T-helper 1 cell treated with Interleukin-12 subunit alpha and Interleukin-12 subunit beta and Interleukin-4 antibody, amounts not matched to agents 30 μg/mL and 1 μg/mL, for 36 hours (primary cell): ENCODE measurements around the gene LCE3C.
"Not testable (repeated sequence)": the region's sequence is repeated elsewhere in the genome, so short reads cannot be mapped to it uniquely, and the experiment has no call there.

ENCODE experiments used
- H3K27ac Mint-ChIP-seq: one replicate; pipeline ENCODE4 v1.8.0; 2021; ENCODE audit warnings: mild to moderate bottlenecking, mixed read lengths
- H3K27me3 Mint-ChIP-seq: one replicate; pipeline ENCODE4 v1.8.0; 2021; ENCODE audit warnings: low read depth, mixed read lengths
- H3K36me3 Mint-ChIP-seq: one replicate; pipeline ENCODE4 v1.8.0; 2021; ENCODE audit warnings: low read depth, mixed read lengths
- H3K4me1 Mint-ChIP-seq: one replicate; pipeline ENCODE4 v1.8.0; 2021; ENCODE audit warnings: low read depth, mixed read lengths
- H3K4me3 Mint-ChIP-seq: one replicate; pipeline ENCODE4 v1.8.0; 2021; ENCODE audit warnings: mild to moderate bottlenecking, moderate library complexity, mixed read lengths
- H3K9me3 Mint-ChIP-seq: one replicate; pipeline ENCODE4 v1.8.0; 2021; ENCODE audit warnings: mixed read lengths

Gene LCE3C, protein sequence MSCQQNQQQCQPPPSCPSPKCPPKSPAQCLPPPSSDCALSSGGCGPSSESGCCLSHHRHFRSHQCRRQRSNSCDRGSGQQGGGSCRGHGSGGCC

DNA sequence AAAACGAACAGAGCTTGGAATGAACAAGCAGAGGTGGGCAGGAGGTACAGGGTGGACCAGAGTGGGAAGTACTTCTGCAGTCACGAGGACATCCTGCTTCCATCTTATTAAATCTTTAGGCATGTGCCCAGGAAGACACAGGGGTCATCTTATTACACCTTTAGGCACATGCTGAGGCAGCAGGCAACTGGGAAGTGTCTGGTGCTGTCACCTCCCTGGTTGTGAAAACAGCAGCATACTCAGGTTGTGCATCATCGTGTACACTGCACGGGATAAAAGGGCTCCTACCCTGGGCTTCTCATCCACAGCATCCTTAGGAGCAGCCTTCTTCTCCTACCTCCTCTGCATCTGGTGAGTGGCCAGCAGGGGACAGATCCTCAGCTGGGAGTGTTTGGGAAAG is at the start of gene LCE3C:
TSS of gene LCE3C (plus strand) at position 301 of the 400 bp plus-strand sequence. CDS start 498 bp downstream, outside the sequence.
- Mint-ChIP-seq H3K4me1 (no peaks in the 10 kb centered on the region), H3K4me3 (no peak within 1 kb of the TSS), H3K36me3 (no peaks in the 10 kb centered on the region), H3K27me3 (no peaks in the 10 kb centered on the region), H3K9me3 (no peaks in the 10 kb centered on the region), H3K27ac (no peak within 1 kb of the TSS)

DNA sequence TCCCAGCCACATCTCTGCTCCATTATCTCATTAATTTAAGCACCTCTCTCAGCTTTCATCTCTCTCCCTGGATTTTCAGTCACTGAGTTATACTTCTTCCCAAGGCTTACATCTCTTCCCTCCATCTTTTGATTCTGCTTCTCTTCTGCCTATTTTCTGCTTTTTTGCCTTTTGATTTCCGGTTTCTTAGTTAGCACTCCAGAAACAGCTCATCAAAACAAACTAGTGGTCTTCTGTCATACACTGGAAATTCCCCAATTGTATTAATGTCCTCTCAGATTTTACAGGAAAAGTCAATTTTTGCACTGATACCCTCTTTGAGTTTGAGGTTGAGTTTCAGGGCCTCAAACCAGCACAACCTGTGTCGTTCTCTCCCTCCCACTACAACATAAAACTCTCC is 34.9 kb upstream of the LCE3C start:
- no peak overlapping the region for H3K4me3 Mint-ChIP-seq
- no peak overlapping the region for H3K27ac Mint-ChIP-seq
- peaks cover 2% of the 10 kb centered on the region for H3K4me1 Mint-ChIP-seq
- peaks cover 5% of the 10 kb centered on the region for H3K27me3 Mint-ChIP-seq
- H3K36me3 Mint-ChIP-seq: no peaks in the 10 kb centered on the region
- peaks cover 4% of the 10 kb centered on the region for H3K9me3 Mint-ChIP-seq

GRCh38 chr1:152565535-152566215 is 34.4 kb upstream of the LCE3C start:
- Mint-ChIP-seq H3K4me1 (peaks cover 2% of the 10 kb centered on the region), H3K27me3 (peaks cover 5% of the 10 kb centered on the region), H3K36me3 (no peaks in the 10 kb centered on the region)

GRCh38 chr1:152566681-152567080 is 33.4 kb upstream of the LCE3C start, which contains the start of gene LCE3E:
TSS of gene LCE3E (minus strand) at chr1:152566780. CDS start at chr1:152566208, 572 bp downstream.
- Mint-ChIP-seq H3K4me1 (peaks cover 2% of the 10 kb centered on the region), H3K27me3 (peaks cover 9% of the 10 kb centered on the region), H3K9me3 (peaks cover 7% of the 10 kb centered on the region), H3K27ac (no peak within 1 kb of the TSS), H3K36me3 (no peaks in the 10 kb centered on the region), H3K4me3 (no peak within 1 kb of the TSS)

More at GRCh38 chr1:152565535-152566215, 34.4 kb upstream of the LCE3C start:
- Mint-ChIP-seq H3K27ac (no peak overlapping the region), H3K9me3 (peaks cover 4% of the 10 kb centered on the region), H3K4me3 (no peak overlapping the region)

DNA sequence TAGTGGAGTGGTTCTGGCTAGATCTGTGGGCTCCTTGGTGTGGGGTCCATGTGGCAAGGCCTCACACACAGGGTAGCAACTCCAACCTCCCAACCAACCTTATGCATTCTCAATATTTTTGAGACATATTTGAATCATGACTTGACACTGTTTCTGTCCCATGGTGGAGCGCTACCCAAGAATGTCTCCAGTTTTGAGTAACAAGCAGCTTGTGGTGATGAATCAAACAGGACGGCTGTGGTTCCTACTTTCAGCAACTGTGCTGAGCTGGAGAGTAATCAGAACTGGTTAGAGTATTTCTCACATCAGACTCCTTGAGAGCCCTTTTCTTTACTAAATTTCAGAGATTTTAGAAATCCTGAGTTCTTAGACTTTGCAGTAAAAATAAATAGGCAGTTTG is 22.9 kb upstream of the LCE3C start:
- peaks cover 8% of the 10 kb centered on the region for H3K27me3 Mint-ChIP-seq
- no peaks in the 10 kb centered on the region for H3K4me1 Mint-ChIP-seq
- H3K9me3 Mint-ChIP-seq: no peaks in the 10 kb centered on the region
- H3K27ac Mint-ChIP-seq: no peak overlapping the region
- no peak overlapping the region for H3K4me3 Mint-ChIP-seq
- no peaks in the 10 kb centered on the region for H3K36me3 Mint-ChIP-seq

DNA sequence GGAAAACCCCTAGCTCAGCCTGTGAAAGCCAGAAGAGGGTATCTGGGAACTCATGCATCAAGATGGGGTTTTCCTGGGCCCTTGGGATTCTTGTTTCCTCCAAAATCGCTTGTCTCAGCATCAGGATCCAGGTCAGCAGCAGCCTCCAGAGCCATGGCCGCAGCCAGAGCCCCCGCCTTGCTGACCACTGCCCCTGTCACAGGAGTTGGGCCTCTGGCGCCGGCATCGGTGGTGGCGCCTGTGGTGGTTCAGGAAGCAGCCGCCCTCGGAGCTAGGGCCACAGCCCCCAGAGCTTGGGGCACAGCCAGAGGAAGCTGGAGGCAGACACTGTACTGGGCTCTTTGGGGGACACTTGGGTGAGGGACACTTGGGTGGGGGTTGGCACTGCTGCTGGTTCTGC is 20.5 kb upstream of the LCE3C start:
- H3K4me3 Mint-ChIP-seq, H3K36me3 Mint-ChIP-seq, H3K9me3 Mint-ChIP-seq, H3K27ac Mint-ChIP-seq, H3K27me3 Mint-ChIP-seq, H3K4me1 Mint-ChIP-seq: not testable (repeated sequence)

DNA sequence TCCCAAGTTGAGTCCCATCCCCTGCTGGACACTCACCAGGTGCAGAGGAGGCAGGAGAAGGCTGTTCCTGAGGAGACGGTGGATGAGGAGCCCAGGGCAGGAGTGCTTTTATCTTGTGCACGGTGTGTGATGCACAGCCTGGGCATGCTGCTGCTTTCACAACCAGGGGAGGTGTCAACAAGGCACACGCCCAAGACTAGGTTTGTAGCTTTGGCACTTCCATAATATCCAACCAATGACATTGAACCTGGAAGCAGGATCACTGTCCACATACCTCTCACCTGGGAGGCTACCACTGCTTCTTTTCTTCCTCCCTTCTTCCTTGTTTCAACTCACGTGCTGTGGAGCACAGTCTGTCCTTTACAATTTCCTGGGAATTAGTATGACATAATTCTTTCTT is 19.6 kb upstream of the LCE3C start, which contains the start of gene LCE3D:
TSS of gene LCE3D (minus strand) at position 84 of the 400 bp plus-strand sequence. CDS start 580 bp downstream, outside the sequence.
- H3K4me3 Mint-ChIP-seq: no peak within 1 kb of the TSS
- H3K36me3 Mint-ChIP-seq: no peaks in the 10 kb centered on the region
- no peaks in the 10 kb centered on the region for H3K27me3 Mint-ChIP-seq
- H3K4me1 Mint-ChIP-seq: no peaks in the 10 kb centered on the region
- H3K27ac Mint-ChIP-seq: no peak within 1 kb of the TSS
- no peaks in the 10 kb centered on the region for H3K9me3 Mint-ChIP-seq

DNA sequence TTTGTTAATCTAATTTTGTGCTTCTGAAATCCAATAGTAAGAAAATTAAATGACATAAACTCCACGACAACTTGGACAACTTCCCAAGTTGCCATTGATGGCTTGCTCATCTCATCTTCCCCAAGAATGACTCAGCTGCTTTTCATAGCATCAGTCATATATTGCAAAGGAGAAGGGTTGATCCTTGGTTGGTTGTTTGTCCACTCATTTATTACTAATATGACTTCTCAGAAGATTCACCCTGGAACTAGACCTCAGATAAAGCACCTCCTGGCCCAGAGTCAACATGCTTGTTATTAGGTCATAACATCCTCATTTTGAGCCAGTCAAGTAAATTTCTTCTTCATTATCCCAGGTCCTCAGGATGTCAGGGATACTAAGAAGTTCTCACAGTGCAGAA is 17.4 kb upstream of the LCE3C start:
- no peak overlapping the region for H3K27ac Mint-ChIP-seq
- H3K27me3 Mint-ChIP-seq: no peaks in the 10 kb centered on the region
- H3K36me3 Mint-ChIP-seq: no peaks in the 10 kb centered on the region
- H3K9me3 Mint-ChIP-seq: no peaks in the 10 kb centered on the region
- no peak overlapping the region for H3K4me3 Mint-ChIP-seq
- H3K4me1 Mint-ChIP-seq: no peaks in the 10 kb centered on the region

DNA sequence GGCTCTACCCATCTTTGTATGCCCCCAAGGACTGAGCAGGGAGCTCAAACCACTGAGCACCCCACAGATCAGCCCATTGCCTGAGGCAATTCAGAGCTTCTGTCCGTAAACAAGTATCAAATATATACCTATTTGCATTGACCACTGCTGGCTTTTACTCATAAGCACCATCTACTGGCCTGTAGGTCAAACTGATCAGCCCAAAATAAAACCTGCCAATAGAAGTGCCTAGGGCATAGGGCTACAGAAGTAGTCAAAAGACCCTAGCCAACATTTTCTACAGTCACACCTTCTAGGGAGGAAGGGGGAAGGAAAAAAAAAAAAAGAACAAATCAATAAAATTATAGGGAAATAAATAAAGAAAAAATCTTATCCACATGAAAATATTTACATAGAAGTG is 14.4 kb upstream of the LCE3C start:
- no peaks in the 10 kb centered on the region for H3K9me3 Mint-ChIP-seq
- H3K4me1 Mint-ChIP-seq: no peaks in the 10 kb centered on the region
- H3K36me3 Mint-ChIP-seq: no peaks in the 10 kb centered on the region
- no peak overlapping the region for H3K27ac Mint-ChIP-seq
- no peaks in the 10 kb centered on the region for H3K27me3 Mint-ChIP-seq
- no peak overlapping the region for H3K4me3 Mint-ChIP-seq

GRCh38 chr1:152596986-152597385 is 3.0 kb upstream of the LCE3C start:
- Mint-ChIP-seq H3K4me1 (no peaks in the 10 kb centered on the region), H3K4me3 (no peak overlapping the region), H3K27ac (no peak overlapping the region), H3K36me3 (no peaks in the 10 kb centered on the region), H3K9me3 (no peaks in the 10 kb centered on the region), H3K27me3 (no peaks in the 10 kb centered on the region)

DNA sequence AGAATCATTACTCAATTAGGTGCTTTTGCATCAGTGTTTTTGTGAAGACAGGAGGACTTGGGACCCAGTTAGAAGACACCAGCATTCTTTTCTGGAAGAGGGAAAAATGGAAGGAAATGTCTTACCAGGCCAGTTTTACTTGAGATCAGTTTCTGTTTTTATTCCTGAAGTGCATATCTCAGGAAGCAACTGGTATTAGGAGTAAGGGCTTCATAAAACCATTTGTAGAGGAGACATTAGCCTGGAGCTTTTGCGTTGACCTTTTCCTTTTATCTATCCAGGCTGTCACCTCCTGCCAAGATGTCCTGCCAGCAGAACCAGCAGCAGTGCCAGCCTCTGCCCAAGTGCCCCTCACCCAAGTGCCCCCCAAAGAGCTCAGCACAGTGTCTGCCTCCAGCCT is 13.5 kb downstream of the LCE3C start, which contains the start of gene LCE3B:
TSS of gene LCE3B (plus strand) at position 301 of the 400 bp plus-strand sequence. CDS start at position 301, 0 bp downstream.
- H3K27me3 Mint-ChIP-seq: no peaks in the 10 kb centered on the region
- no peaks in the 10 kb centered on the region for H3K36me3 Mint-ChIP-seq
- no peak within 1 kb of the TSS for H3K27ac Mint-ChIP-seq
- no peak within 1 kb of the TSS for H3K4me3 Mint-ChIP-seq
- no peaks in the 10 kb centered on the region for H3K4me1 Mint-ChIP-seq
- peaks cover 3% of the 10 kb centered on the region for H3K9me3 Mint-ChIP-seq

DNA sequence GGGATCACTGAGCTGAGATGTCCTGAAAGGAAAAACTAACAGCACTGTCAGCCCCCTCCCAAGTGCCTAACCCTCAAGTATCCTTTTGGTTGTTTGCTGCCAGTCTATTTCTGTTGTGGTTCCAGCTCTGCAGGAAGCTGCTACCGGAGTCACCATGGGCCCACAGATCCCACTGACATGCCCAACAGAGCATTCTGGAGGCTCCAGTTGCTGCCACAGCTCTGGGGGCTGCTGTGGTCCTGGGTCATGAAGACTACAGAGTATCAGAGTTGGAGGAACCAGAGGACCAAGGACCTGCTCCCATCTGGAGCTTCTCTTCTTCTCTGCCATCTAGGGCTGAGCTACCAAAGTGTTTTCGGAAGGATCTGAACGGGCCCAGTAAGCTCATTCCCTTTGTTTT is 22.0 kb downstream of the LCE3C start:
- H3K4me1 Mint-ChIP-seq: peaks cover 3% of the 10 kb centered on the region
- H3K36me3 Mint-ChIP-seq: no peaks in the 10 kb centered on the region
- H3K27me3 Mint-ChIP-seq: no peaks in the 10 kb centered on the region
- H3K9me3 Mint-ChIP-seq: peaks cover 8% of the 10 kb centered on the region
- H3K4me3 Mint-ChIP-seq: no peak overlapping the region
- H3K27ac Mint-ChIP-seq: no peak overlapping the region

- peaks cover 4% of the 10 kb centered on the region for H3K27me3 Mint-ChIP-seq
- peaks cover 8% of the 10 kb centered on the region for H3K9me3 Mint-ChIP-seq
- H3K4me1 Mint-ChIP-seq: peaks cover 3% of the 10 kb centered on the region
- H3K4me3 Mint-ChIP-seq: no peak within 1 kb of the TSS
- H3K36me3 Mint-ChIP-seq: no peaks in the 10 kb centered on the region
- H3K27ac Mint-ChIP-seq: no peak within 1 kb of the TSS
Measured at GRCh38 chr1:152622803-152623202, 22.8 kb downstream of the LCE3C start, which contains the start of gene LCE3A. TSS of gene LCE3A (minus strand) at chr1:152623103. CDS start at chr1:152623103, 0 bp downstream.

DNA sequence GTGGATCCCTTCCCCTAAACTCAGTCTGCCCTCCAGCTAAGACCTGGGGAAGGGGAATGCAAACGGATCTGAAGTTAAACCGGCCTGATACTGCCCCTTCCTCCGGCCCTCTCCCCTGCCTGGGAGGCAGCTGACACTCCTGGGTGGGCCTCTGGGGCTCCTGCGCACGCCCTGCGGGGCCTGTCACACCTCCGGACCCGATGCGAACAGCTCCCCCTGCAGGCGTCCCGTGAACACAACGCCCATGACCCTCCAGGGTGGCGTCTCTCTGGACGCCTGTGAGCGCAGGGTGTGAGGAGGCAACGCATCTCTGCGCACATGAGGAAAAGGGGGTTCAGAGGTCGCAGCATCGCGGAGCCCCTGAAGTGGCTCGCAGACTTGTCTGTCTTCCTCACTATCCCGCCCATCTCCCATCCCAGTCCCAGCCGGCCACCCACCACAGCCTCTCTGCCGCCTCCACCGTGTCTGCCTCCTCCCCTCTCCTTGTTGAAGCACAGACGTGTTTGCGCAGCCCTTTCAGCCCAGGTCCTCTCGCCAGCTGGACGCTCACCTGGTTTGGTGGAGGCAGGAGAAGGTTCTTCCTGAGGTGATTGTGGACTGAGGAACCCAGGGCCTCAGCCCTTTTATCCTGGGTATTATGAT is 23.3 kb downstream of the LCE3C start:
- Mint-ChIP-seq H3K9me3 (peaks cover 7% of the 10 kb centered on the region), H3K4me1 (peaks cover 3% of the 10 kb centered on the region), H3K36me3 (no peaks in the 10 kb centered on the region), H3K4me3 (no peak overlapping the region), H3K27ac (no peak overlapping the region), H3K27me3 (peaks cover 5% of the 10 kb centered on the region)

DNA sequence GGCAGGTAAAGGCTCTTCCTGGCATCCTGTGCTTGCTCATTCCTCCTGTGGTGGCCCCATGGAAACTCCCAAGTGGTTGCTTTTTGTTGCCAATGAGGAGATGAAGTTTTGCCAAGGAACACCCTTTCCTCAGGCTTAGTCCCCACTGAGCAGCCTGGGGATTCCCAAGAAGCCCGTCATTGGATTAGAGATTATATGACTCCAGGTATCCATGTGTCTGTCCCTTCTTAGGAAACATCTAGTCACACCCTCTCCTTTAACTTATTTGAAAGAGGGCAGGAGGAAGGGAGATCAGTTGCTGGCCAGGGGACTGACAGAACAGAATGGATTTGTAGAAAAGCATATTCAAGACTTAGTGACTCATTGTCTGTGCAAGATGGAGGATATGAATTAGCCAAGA is 26.7 kb downstream of the LCE3C start:
- Mint-ChIP-seq H3K27me3 (peaks cover 16% of the 10 kb centered on the region), H3K4me1 (peaks cover 3% of the 10 kb centered on the region), H3K27ac (no peak overlapping the region), H3K9me3 (no peaks in the 10 kb centered on the region), H3K36me3 (no peaks in the 10 kb centered on the region), H3K4me3 (no peak overlapping the region)
